WTC11 (cell line): ENCODE measurements around the gene STK40. TPM values are rescaled to one million over a fixed set of nuclear protein-coding genes. Genes with fewer than 3 reads are reported as not detected.

ENCODE experiments used
- ARID4B ChIP-seq: sonication (generic); formaldehyde crosslinking; IDR thresholded peaks from 2 replicates; pipeline ENCODE4 v1.8.0; 2023; ENCODE audit warnings: missing genetic modification reagents, mild to moderate bottlenecking, borderline replicate concordance
- CBFB ChIP-seq: sonication (generic); formaldehyde crosslinking; IDR thresholded peaks from 2 replicates; pipeline ENCODE4 v1.8.1; 2022; ENCODE audit warnings: mild to moderate bottlenecking, low read depth, missing genetic modification reagents
- ELF4 ChIP-seq: sonication (generic); formaldehyde crosslinking; IDR thresholded peaks from 2 replicates; pipeline ENCODE4 v1.8.1; 2022; ENCODE audit warnings: low read depth, mild to moderate bottlenecking, moderate library complexity, missing genetic modification reagents
- ERG ChIP-seq: fragments of 250-450 bp; sonication (Bioruptor Pico); IDR thresholded peaks from 2 replicates; pipeline ENCODE4 v1.8.0; 2021; ENCODE audit warnings: mild to moderate bottlenecking
- FOXP4 ChIP-seq: sonication (generic); formaldehyde crosslinking; IDR thresholded peaks from 2 replicates; pipeline ENCODE4 v1.8.0; 2022; ENCODE audit warnings: mild to moderate bottlenecking, missing genetic modification reagents
- GABPB1 ChIP-seq: sonication (generic); formaldehyde crosslinking; IDR thresholded peaks from 2 replicates; pipeline ENCODE4 v1.8.1; 2023; ENCODE audit warnings: mild to moderate bottlenecking, missing genetic modification reagents
- JAZF1 ChIP-seq: fragments of 250-450 bp; sonication (Bioruptor Pico); IDR thresholded peaks from 2 replicates; pipeline ENCODE4 v1.9.0; 2021; ENCODE audit warnings: moderate library complexity, mild to moderate bottlenecking, inconsistent platforms
- MAX ChIP-seq: sonication (generic); formaldehyde crosslinking; IDR thresholded peaks from 2 replicates; pipeline ENCODE4 v1.8.0; 2022; ENCODE audit warnings: mild to moderate bottlenecking, missing genetic modification reagents
- MXD4 ChIP-seq: fragments of 250-450 bp; sonication (Bioruptor Pico); IDR thresholded peaks from 2 replicates; pipeline ENCODE4 v1.8.0; 2021; ENCODE audit warnings: mild to moderate bottlenecking, moderate library complexity, borderline replicate concordance
- MYBL2 ChIP-seq: sonication (generic); formaldehyde crosslinking; IDR thresholded peaks from 2 replicates; pipeline ENCODE4 v1.8.1; 2023; ENCODE audit warnings: mild to moderate bottlenecking, moderate library complexity, missing genetic modification reagents
- NFYB ChIP-seq: sonication (generic); formaldehyde crosslinking; conservative IDR thresholded peaks from 2 replicates; pipeline ENCODE4 v1.8.0; 2022; ENCODE audit warnings: low read depth, missing genetic modification reagents
- NR1H2 ChIP-seq: sonication (generic); formaldehyde crosslinking; IDR thresholded peaks from 2 replicates; pipeline ENCODE4 v1.9.0; 2021; ENCODE audit warnings: mild to moderate bottlenecking, moderate library complexity, missing genetic modification reagents
- OVOL2 ChIP-seq: fragments of 250-450 bp; sonication (Bioruptor Pico); IDR thresholded peaks from 2 replicates; pipeline ENCODE4 v1.9.0; 2021; ENCODE audit warnings: mild to moderate bottlenecking, borderline replicate concordance
- RELA ChIP-seq: sonication (generic); formaldehyde crosslinking; IDR thresholded peaks from 2 replicates; pipeline ENCODE4 v1.8.1; 2022; ENCODE audit warnings: missing genetic modification reagents, mild to moderate bottlenecking, borderline replicate concordance
- SMAD4 ChIP-seq: sonication (generic); formaldehyde crosslinking; IDR thresholded peaks from 2 replicates; pipeline ENCODE4 v1.8.0; 2022; ENCODE audit warnings: mild to moderate bottlenecking, missing genetic modification reagents
- SOX15 ChIP-seq: fragments of 250-450 bp; sonication (Bioruptor Pico); IDR thresholded peaks from 2 replicates; pipeline ENCODE4 v1.9.0; 2021; ENCODE audit warnings: mild to moderate bottlenecking
- TEAD1 ChIP-seq: sonication (generic); formaldehyde crosslinking; IDR thresholded peaks from 2 replicates; pipeline ENCODE4 v1.8.0; 2022; ENCODE audit warnings: mild to moderate bottlenecking, missing genetic modification reagents
- TP53 ChIP-seq: sonication (generic); formaldehyde crosslinking; IDR thresholded peaks from 2 replicates; pipeline ENCODE4 v1.8.1; 2023; ENCODE audit warnings: mild to moderate bottlenecking, missing genetic modification reagents
- ZMAT4 ChIP-seq: fragments of 250-450 bp; sonication (Bioruptor Pico); IDR thresholded peaks from 2 replicates; pipeline ENCODE4 v1.9.0; 2021; ENCODE audit warnings: mild to moderate bottlenecking
- ZNF121 ChIP-seq: sonication (generic); formaldehyde crosslinking; IDR thresholded peaks from 2 replicates; pipeline ENCODE4 v1.8.0; 2023; ENCODE audit warnings: missing genetic modification reagents
- ZNF396 ChIP-seq: fragments of 250-450 bp; sonication (Bioruptor Pico); IDR thresholded peaks from 2 replicates; pipeline ENCODE4 v1.8.0; 2021; ENCODE audit warnings: mild to moderate bottlenecking, moderate library complexity, borderline replicate concordance
- ZNF532 ChIP-seq: fragments of 250-450 bp; sonication (Bioruptor Pico); IDR thresholded peaks from 2 replicates; pipeline ENCODE4 v1.9.0; 2021; ENCODE audit warnings: mild to moderate bottlenecking, borderline replicate concordance
- ZNF671 ChIP-seq: fragments of 250-450 bp; sonication (Bioruptor Pico); IDR thresholded peaks from 2 replicates; pipeline ENCODE4 v1.8.0; 2021; ENCODE audit warnings: mild to moderate bottlenecking
- ZSCAN18 ChIP-seq: fragments of 250-450 bp; sonication (Bioruptor Pico); IDR thresholded peaks from 2 replicates; pipeline ENCODE4 v2.1.2; 2022; ENCODE audit warnings: mild to moderate bottlenecking, moderate library complexity
- total RNA-seq: library from RNA; stranded (reverse); gene quantifications from 3 replicates; pipeline ENCODE4 v1.2.3, GENCODE V29; 2021

The STK40 gene
- total RNA-seq, 1 experiment from 2014 or later = 24.7 TPM

- TF ChIP-seq SOX15 = no peak
- TF ChIP-seq TEAD1 (CRISPR knock-in tag) = 0 out of 2 replicates have a peak, but pooled peaks have one; percentile 17
- TF ChIP-seq FOXP4 = no peak
- TF ChIP-seq SMAD4 (CRISPR knock-in tag) = no peak
- no peak for TF ChIP-seq ZMAT4
- no peak for TF ChIP-seq ZNF532 (CRISPR knock-in tag)
- no peak for TF ChIP-seq JAZF1 (CRISPR knock-in tag)
- TF ChIP-seq ZSCAN18 (CRISPR knock-in tag) = no peak
- TF ChIP-seq MXD4 (CRISPR knock-in tag) = no peak
- TF ChIP-seq TP53 = no peak
- TF ChIP-seq OVOL2 = no peak
- TF ChIP-seq ARID4B (CRISPR knock-in tag) = 0 out of 2 replicates have a peak, but pooled peaks have one; percentile 35
- no peak for TF ChIP-seq CBFB (CRISPR knock-in tag)
- no peak for TF ChIP-seq NR1H2 (CRISPR knock-in tag)
- TF ChIP-seq ELF4 (CRISPR knock-in tag) = no peak
- 0 out of 2 replicates have a peak, but pooled peaks have one; percentile 54 for TF ChIP-seq ZNF121 (CRISPR knock-in tag)
- peak; percentile 69; the same call in 1 of the 2 replicates for TF ChIP-seq MAX (CRISPR knock-in tag)
- TF ChIP-seq ZNF671 = no peak
- no peak for TF ChIP-seq MYBL2
- TF ChIP-seq ERG (CRISPR knock-in tag) = no peak
- TF ChIP-seq NFYB (CRISPR knock-in tag) = no peak; the same call in 1 of the 2 replicates
- TF ChIP-seq GABPB1 (CRISPR knock-in tag) = peak; percentile 50
- TF ChIP-seq RELA (CRISPR knock-in tag) = no peak
- no peak for TF ChIP-seq ZNF396 (CRISPR knock-in tag)
These were observed 15.3 kb upstream of the STK40 start (continued) for GRCh38 chr1:36400825-36401601.
